GM10847 (cell line): ENCODE data around the gene KCNQ1.

ENCODE experiments used
- POLR2A ChIP-seq: IDR thresholded peaks from 2 replicates; pipeline ENCODE4 v1.6.1; 2011; ENCODE audit not compliant: insufficient read length; ENCODE audit errors: extremely low read depth

Gene KCNQ1

GRCh38 chr11:2870460-2870859, 425.7 kb downstream of the KCNQ1 start:
- TF ChIP-seq POLR2A = no peak

GRCh38 chr11:2870969-2871680, 426.3 kb downstream of the KCNQ1 start:
- TF ChIP-seq POLR2A = no peak

- TF ChIP-seq POLR2A = no peak
These were observed 430.2 kb downstream of the KCNQ1 start for GRCh38 chr11:2874963-2875362.

GRCh38 chr11:2877474-2877873, 432.7 kb downstream of the KCNQ1 start:
- TF ChIP-seq POLR2A = no peak

- no peak for TF ChIP-seq POLR2A
These were observed 434.0 kb downstream of the KCNQ1 start for GRCh38 chr11:2878782-2879181.

GRCh38 chr11:2880646-2881045, 435.8 kb downstream of the KCNQ1 start:
- TF ChIP-seq POLR2A = no peak

- no peak for TF ChIP-seq POLR2A
These were observed 436.5 kb downstream of the KCNQ1 start for GRCh38 chr11:2881076-2881980.

GRCh38 chr11:2881981-2882375, 437.2 kb downstream of the KCNQ1 start:
- no peak for TF ChIP-seq POLR2A

- TF ChIP-seq POLR2A = no peak
These were observed 437.7 kb downstream of the KCNQ1 start for GRCh38 chr11:2882396-2883110.

GRCh38 chr11:2883640-2883978, 438.8 kb downstream of the KCNQ1 start:
- TF ChIP-seq POLR2A = no peak

GRCh38 chr11:2883979-2884815, 439.4 kb downstream of the KCNQ1 start:
- TF ChIP-seq POLR2A = no peak

GRCh38 chr11:2885017-2885677, 440.3 kb downstream of the KCNQ1 start:
- TF ChIP-seq POLR2A = no peak

GRCh38 chr11:2885678-2886081, 440.9 kb downstream of the KCNQ1 start, which contains the start of gene CDKN1C:
Gene CDKN1C, minus strand, starts transcription at chr11:2885775. Its CDS starts 319 bp downstream, at chr11:2885456.
- no peak for TF ChIP-seq POLR2A

- TF ChIP-seq POLR2A = no peak
These were observed 441.5 kb downstream of the KCNQ1 start for GRCh38 chr11:2886191-2886894.
